A172 (cell line): ENCODE data around the gene HEMGN. TPM values are rescaled to one million over a fixed set of nuclear protein-coding genes. Genes with fewer than 3 reads are reported as not detected.
"Not testable (repeated sequence)": the region's sequence is repeated elsewhere in the genome, so short reads cannot be mapped to it uniquely, and the experiment has no call there.

ENCODE experiments used
- DNase-seq: peaks from one replicate; pipeline ENCODE4 v3.0.0-alpha.2; 2015; ENCODE audit warnings: low spot score
- total RNA-seq: library from RNA; depleted of rRNA; stranded (reverse); fragments of >200 nt; shearing (Covaris generic); gene quantifications from 2 replicates; pipeline ENCODE4 v1.2.3, GENCODE V29; 2014

HEMGN gene
- total RNA-seq, 1 experiment from 2014 or later, result not detected

DNA sequence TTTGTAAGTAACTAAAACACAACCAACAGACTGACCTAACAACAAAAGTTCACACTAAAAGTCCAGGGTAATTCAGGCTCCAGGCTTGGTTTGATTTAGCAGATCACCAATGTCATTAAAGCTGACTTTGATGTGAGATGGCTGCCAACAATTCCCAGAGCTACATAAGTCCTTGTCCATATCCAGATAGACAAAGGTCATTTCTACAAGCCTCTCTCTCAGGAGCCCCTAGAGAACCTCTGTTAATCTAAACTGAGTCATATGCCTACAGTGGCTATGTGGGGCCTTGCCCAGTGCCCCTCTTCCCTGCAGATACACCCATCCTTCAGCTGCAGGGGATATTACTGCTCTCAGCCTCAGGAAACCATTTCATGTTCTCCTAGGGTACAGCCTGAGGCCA lies 26.9 kb upstream of the HEMGN start:
- no peak for DNase-seq

DNA sequence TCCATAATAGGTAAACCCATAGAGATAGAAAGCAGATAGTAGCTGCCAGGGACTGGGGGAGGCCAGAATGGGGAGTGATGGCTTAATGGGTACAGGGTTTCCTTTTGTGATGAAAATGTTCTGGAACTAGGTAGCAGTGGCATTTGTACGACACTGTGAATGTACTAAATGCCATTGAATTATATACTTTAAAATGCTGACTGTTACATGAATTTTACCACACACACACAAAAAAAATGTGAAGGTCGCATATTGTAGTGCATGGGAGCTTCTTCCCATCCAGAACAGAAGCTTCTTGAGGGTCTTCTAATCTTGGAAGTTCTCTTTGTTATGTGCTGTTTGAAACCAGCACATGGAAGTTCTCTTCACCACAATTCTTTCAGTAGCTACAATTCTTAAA lies 25.3 kb upstream of the HEMGN start:
- DNase-seq, result no peak

DNA sequence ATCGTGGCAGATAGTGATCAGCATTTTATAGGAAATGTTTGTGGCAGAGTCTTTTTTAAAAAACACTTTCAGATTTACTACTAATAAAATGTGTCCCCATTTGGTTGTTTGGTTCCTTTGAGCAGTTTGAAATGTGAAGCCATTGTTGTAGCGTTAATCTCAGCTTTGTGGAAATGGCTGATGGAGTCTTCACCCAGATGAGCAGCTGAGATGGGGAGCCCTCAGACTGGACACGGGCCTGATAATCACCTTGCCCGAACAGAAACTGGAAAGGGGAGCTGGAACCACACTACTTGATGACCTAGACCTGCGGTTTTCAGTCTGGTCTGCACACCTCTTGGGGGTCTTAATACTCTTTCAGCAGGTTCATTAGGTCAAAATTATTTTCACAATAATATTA lies 24.6 kb upstream of the HEMGN start:
- DNase-seq, result no peak

DNA sequence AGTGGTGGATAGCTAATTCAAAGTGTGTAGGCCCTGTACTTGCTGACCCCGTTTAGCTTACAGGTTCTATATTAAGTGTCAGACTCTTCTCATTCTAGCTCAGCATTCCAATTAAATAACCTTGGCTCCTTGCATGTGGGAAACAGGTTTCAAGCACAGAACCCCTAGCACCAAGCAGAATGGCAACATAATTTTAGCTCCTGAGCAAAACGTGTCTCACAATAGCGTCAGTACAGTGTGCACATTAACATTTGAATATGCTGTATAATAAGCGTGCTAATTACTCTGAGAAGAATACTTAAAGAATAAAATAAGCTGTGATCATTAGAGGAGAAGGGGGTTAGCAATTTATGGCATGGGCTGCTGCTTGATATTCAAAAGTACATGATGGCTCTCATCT lies 24.2 kb upstream of the HEMGN start:
- no peak for DNase-seq

DNA sequence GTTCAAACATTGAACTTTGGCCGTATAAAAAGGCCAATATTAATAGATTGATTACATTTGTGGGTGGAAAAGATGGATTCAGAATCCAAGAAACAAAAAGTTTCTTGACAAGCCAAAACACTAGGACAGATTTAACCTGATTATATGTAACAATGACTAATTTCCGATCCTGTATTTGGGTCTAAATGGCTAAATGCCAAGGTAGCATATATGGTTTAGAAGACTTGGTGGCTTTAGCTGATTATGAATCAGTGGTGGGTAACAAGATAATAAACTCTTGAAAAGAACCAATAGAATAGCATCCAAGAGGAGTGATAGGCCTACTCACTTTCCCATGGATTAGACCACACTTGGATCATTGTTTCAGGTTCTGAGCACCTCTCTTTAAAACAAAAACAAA lies 23.4 kb upstream of the HEMGN start:
- DNase-seq, result no peak

DNA sequence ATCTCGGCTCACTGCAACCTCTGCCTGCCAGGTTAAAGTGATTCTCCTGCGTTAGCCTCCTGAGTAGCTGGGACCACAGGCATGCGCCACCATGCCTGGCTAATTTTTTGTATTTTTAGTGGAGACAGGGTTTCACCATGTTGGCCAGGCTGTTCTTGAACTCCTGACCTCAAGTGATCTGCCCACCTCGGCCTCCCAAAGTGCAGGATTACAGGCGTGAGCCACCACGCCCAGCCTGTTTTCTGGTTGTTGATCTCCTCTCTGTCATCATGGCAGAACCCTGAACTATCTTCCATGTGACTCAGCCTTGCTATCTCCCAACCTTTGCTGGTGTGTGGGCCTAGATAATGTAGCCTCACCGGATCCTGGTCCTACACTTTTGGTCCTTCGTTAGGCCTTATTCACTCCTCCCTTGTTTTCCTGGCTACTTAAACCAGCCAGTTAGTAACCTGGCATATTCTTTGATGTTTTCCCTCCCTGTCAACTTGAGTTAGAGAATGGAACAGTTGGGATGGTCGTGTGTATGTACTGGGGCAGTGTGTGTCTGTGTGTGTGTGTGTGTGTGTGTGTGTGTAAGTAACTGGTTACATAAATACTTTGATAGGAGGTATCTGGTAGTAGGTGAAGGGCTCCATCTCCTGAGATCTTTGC lies 22.8 kb upstream of the HEMGN start:
- not testable (repeated sequence) for DNase-seq

DNA sequence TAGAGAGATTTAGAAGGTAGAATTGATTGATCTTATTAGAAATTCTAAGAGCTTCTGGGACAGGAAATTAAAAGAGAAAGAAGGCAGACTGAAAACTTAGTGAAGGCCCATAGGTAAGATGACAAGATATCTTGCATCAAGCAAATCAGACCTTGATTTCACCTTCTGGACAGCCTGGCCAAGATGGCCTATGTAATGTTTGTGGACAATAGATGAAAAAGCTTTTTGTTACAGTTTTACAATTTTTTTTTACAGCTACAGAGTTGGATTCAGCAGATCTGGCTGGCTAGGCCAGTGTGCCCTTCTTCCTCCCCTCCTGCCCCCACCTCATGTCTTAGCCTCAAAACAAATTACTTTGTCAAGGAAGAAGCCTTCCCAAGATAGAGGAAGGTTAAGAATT lies 21.6 kb upstream of the HEMGN start:
- DNase-seq, result no peak

DNA sequence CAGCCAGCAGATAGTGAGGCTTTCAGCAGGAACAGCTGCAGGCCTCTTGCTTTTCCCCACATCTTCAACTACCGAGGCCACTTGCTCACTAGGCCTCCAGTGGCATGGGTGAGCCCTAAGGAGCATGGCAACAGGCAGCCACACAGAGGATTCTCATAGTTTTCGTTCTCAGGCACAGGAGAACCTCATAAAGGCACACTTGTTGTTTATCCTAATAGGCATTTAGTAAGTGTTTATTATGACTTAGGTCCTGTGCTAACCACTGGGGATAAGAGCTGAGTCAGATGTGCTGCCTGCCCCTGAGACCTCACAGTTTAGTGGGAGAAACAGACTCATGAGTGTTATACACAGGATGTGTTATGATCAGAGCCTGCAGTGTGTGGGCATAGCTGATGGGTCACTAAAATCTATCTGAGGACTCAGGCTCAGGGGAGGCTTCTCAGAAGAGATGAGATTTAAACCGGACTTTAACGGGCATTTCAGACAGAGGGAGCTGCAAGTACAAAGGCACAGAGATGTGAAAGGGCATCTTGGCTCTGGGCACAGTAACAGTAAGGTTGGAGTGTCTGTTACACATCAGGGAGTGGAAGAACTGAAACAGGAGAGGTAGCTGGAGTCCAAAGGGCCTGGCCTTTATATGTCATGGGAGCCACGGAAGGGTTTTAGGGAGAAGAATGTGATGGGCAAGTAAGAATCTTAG lies 21.0 kb upstream of the HEMGN start:
- no peak for DNase-seq

DNA sequence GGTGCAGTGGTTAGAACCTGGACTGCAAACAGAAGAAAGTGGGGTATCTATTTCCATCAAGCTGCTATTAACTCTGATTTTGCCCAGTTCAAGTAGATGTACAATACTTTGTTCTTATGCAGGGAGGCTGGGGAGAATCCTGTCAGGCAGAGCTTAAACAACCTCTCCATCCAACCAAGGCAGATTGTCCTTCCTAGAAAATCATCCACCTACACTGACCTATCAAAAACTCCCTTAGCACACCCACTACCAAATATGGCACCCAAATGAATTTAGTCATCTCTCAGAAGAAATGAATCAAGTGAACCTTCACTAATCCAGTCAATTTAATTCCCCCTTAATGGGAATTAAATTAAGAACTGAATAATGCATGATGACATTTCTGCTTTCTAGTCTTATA lies 18.4 kb upstream of the HEMGN start:
- no peak for DNase-seq

DNA sequence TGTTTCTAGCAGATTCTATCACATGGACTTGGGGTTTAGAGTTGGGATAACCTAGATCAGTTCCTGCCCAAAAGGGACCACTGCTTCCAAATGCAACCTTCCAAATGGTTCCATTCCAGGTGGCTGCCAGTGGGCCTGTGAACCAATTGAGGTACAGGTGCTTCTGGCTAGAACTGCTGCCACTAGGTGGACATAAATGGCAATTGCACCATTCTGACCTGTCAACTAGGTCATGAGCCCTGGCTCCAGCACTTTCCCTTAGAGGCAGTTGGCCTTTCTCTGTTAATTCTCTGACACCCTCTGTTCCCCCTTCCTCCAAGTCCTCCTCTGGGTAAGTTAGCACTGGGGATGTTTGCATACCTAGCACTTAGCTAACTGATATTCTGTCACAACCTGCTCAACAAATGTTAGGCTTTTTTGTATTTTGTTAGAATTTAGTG lies 16.6 kb upstream of the HEMGN start:
- DNase-seq, result peak; percentile 68

DNA sequence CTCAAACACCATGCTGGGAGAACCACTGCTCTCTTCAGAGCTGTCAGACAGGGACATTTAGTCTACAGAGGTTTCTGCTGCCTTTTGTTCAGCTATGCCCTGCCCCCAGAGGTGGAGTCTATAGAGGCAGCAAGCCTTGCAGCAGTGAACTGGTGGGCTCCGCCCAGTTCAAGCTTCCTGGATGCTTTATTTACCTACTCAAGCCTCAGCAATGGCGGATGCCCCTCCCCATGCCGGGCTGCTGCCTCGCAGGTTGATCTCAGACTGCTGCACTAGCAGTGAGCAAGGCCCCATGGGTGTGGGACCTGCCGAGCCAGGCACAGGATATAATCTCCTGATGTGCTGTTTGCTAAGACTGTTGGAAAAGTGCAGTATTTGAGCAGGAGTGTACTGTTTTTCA lies 12.9 kb upstream of the HEMGN start:
- DNase-seq, result not testable (repeated sequence)

DNA sequence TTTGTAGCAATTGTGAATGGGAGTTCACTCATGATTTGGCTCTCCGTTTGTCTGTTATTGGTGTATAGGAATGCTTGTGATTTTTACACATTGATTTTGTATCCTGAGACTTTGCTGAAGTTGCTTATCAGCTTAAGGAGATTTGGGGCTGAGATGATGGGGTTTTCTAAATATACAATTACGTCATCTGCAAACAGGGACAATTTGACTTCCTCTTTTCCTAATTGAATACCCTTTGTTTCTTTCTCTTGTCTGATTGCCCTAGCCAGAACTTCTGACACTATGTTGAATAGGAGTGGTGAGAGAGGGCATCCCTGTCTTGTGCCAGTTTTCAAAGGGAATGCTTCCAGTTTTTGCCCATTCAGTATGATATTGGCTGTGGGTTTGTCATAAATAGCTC lies 9.1 kb upstream of the HEMGN start:
- DNase-seq, result not testable (repeated sequence)

DNA sequence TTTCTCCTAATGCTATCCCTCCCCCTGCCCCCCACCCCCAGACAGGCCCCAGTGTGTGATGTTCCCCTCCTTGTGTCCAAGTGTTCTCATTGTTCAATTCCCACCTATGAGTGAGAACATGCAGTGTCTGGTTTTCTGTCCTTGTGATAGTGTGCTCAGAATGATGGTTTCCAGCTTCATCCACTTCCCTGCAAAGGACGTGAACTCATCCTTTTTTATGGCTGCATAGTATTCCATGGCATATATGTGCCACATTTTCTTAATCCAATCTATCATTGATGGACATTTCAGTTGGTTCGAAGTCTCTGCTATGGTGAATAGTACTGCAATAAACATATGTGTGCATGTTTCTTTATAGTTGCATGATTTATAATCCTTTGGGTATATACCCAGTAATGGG lies 7.5 kb upstream of the HEMGN start:
- not testable (repeated sequence) for DNase-seq

DNA sequence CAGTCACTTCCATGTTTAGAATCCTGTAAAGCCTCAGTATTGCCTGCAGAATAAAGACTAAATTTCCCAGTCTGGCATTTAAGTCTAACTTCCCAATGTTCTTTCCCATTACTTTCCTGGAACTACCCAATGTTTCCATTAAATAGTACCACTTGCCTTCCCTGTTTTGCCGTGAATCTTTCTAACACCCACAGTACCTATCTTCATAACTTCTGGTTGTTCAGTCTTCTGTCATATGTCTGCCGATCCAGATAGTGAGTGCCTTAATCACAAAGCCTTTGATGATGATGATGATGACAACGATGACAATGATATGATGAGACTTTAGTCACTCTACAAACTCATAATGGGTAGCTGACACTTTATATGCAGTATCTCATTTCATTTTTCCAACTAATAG lies 6.6 kb upstream of the HEMGN start:
- DNase-seq, result no peak

DNA sequence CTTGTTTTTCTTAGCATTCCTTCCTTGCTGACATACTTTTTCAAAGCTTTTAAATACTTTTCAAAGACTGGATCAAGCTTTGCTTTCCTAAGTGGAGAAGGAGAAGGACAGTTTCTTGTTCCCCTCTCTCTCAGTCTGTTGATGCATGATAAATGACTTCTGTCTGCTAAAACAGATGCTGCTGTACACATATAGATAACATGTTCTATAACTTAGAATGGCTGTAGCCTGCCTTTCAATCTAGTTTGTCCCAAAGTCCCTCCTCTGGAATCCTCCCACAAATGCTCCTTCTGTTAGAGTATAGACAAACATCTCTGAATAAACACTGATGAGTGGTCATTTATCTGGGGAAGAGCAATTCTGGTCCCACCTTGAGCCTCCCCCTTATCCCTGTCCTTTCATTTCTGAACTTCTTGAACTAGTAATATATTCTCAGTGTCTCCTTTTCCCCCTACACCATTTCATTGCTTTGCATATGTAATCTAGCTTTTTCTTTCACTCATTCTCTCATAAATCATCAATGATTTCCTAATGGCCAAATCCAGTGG lies 5.4 kb upstream of the HEMGN start:
- no peak for DNase-seq

DNA sequence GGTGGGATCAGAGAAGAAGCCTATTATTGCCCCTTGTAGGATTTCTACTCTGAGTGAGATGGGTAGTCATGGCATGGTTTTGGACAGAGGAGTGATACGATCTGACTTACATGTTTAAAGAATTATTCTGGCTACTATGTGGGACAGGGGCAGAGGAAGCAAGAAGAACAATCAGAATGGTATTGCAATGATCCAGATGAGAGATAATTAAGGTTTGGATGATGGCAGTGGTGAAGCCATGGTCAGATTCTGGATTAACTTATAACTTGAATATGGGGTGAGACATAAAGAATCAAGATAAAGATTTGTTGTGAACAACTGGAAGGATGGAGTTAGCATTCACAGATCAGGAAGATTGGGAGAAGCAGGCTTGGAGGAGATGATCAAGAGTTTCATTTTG lies 3.4 kb upstream of the HEMGN start:
- no peak for DNase-seq

DNA sequence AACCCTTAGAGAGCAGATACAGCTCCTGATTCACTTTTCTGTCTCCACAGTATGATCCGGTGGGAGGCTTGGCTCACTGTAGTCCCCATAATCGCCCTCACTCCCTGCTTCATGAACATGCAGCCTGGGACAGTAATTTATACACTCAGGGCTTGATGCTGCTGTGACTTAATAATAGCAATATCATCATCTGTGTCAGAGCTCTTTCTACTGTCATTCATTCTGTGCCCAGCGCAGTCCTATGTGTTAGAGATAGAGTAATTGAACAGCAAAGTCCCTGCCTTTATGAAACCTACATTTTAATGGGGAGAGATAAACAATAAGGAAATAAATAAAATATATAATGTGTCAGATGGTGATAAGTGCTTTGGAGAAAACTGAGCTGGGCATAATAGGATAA lies 2.8 kb upstream of the HEMGN start:
- no peak for DNase-seq

DNA sequence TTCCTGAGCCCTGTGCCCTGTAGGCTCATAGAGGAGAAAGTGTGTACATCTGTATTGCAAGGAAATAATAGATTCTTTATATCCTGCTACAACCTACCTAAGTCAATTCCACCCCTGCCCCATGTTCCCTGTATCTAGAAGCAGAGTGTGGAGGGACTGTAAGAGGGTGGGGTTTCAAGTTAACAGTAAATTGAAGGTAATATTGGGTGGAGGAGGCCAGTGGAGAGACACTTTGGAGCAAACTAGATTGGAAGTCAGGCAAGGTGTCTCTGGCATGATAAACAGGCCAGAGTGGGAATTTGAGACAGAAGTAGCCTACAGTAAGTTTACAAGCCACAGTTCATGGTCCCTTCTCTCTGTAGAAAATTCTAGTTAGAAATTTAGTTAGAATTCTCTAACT lies 2.3 kb upstream of the HEMGN start:
- no peak for DNase-seq

DNA sequence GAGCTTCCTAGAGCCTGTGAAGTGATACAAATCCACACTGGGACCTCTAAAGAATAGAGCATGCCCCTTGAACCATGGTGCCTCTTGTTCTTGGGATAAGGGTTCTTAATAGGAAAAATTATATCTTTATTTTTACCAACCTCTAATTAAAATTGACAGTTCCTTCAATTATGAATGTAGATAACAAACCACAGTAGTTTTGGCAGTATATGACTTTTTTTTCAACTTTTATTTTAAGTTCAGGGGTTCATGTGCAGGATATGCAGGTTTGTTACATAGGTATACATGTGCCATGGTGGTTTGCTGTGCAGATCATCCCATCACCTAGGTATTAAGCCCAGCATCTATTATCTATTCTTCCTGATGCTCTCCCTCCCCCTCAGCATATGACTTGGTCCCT lies 974 bp downstream of the HEMGN start:
- DNase-seq, result no peak

DNA sequence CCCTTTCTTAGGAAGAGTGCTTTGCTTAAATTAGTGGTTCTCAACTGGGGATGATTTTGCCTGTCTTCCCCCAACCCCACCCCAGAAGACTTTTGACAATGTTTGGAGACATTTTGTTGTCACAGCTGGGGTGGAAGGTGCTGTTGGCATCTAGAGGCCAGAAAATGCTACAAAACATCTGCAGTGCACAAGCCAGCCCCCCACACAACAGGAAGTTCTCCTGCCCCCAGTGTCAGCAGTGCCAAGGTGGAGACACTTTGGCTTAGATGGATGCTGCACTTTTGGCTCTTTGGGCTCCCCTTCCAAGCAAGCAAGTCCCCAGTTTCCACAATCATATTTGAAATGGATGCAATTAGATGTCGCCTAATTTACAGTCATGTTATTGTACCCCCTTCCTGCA lies 2.7 kb downstream of the HEMGN start:
- no peak for DNase-seq

DNA sequence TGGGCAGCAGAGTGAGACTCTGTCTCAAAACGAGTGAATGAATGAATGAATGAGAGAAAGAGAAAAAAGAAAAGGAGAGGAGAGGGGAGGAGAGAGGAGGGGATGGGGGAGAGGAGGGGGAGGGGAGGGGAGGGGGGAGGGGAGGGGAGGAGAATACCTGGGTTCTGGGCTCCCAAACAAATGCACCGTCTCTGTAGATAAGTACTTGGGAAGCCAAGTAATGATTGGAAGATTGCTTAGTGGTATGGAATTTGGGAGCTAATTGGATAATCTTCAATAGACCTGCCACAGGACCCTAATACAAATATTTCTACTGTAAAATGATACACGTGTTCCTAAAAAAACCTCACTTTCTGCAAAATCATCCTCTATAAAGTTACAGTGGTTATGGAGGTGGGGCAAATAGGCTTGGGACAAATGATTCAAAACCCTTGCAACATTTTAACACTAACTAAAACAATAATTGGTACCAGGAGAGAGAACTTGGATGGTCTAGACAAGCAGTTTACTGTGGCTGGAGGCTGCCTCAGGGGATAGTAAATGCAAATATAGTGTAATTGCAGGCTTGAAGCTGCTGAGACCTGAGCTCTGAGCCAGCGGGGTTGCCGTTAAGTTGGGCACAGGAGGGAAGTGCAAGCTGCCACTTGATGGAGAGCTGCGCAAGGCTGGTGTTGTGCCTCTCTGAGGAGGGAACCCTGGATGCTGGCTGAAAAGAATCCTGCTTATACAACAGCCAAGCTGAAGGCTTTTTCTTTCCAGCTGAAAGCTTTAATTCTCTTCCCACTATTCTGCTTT lies 3.5 kb downstream of the HEMGN start:
- DNase-seq, result no peak

DNA sequence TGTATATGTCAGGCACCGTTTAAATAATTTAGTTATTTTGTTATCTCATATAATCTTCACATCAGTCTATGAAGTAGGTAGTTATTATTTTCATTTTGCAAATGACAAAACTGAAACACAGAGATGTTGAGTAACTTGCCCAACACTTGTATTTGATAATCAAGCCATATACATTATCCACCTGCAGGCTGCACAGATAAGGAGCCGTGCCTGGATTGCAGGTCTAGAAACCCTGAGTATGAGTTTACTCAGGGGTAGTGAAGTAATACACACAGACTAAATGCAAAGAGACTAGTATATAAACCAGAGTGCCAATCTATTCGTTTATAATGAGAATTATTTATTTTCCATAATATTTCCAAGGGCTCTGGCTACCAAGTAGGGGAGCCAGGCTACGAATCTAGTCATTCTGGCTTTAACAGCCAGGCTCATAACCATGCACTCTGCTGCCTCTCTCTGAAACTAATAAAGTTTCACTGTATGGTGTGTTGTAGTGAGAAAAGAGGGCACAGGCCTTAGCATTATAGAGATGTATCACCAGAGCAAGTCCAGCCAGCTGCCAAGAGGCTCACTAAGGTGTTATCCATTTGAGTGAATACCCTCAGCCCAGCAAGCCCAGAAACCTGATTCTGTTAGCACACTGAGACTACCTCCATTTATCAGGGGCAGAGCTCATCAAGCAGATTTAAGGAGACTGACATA lies 4.5 kb downstream of the HEMGN start:
- no peak for DNase-seq
